Stomach (tissue), 9 donors: ENCODE results near the gene MSH5. TPM values are rescaled to one million over a fixed set of nuclear protein-coding genes. Genes with fewer than 3 reads are reported as not detected.
A peak's percentile ranks its signal among the peaks of the same experiment; 100 is the strongest.

Source experiments
- DNase-seq, 2 donors: peaks; one replicate each; pipeline versions ENCODE4 v3.0.0 to v3.0.0-alpha.2; 2013 to 2019
- H3K27ac ChIP-seq, 5 donors: fragments of 200-600 bp in 4 of 5; sonication (generic) in 4 of 5; one replicate each; pipeline ENCODE4 v1.5.1; 2013 to 2019; ENCODE audit warnings: mild to moderate bottlenecking in 1 of 5, moderate library complexity in 1 of 5
- H3K27me3 ChIP-seq, 3 donors: fragments of 200-600 bp; sonication (generic); one replicate each; pipeline ENCODE4 v1.5.1; 2017 to 2019; ENCODE audit warnings: mixed run types in 1 of 3
- H3K36me3 ChIP-seq, 4 donors: fragments of 200-600 bp; sonication (generic); 1 replicate in 3 of 4; 2 replicates in 1 of 4; pipeline ENCODE4 v1.5.1; 2016 to 2019
- H3K4me1 ChIP-seq, 4 donors: fragments of 200-600 bp; sonication (generic); one replicate each; pipeline ENCODE4 v1.5.1; 2016 to 2019
- H3K4me3 ChIP-seq, 4 donors: fragments of 200-600 bp; sonication (generic) in 3 of 4; one replicate each; pipeline ENCODE4 v1.5.1; 2016 to 2019; ENCODE audit warnings: mild to moderate bottlenecking in 1 of 4
- H3K9me3 ChIP-seq, 4 donors: fragments of 200-600 bp; sonication (generic); one replicate each; pipeline ENCODE4 v1.5.1; 2016 to 2019
- EP300 ChIP-seq: sonication (generic); formaldehyde crosslinking; IDR thresholded peaks from one replicate; pipeline ENCODE4 v1.6.1; 2017; ENCODE audit warnings: antibody characterized with exemption
- POLR2A ChIP-seq, 4 donors: fragments of 450-650 bp; IDR thresholded peaks; one replicate each; pipeline ENCODE4 v1.6.1; 2016; ENCODE audit warnings: antibody characterized with exemption in 4 of 4, control low read depth in 2 of 4, mild to moderate bottlenecking in 1 of 4, moderate library complexity in 1 of 4
- POLR2AphosphoS5 ChIP-seq, 3 donors: sonication (generic); formaldehyde crosslinking; IDR thresholded peaks; one replicate each; pipeline ENCODE4 v1.6.1; 2016; ENCODE audit warnings: antibody characterized with exemption in 3 of 3
- WGBS, 5 donors: extraction: QIAGEN DNeasy Blood & Tissue Kit in 3 of 5; methylation state at CpG; one replicate each; pipeline versions ENCODE4 v1.1.5 to v1.1.7; 2013 to 2018; 5-methylcytosine and 5-hydroxymethylcytosine counted together
- intact Hi-C: fragments of 100-400 bp; cut with DNase I; formaldehyde crosslinking; loops from one replicate; pipeline ENCODE4 v1.15.1; 2023; ENCODE audit warnings: low total_unique reads
- polyA plus RNA-seq, 3 donors: library from polyadenylated mRNA; stranded (reverse); fragments of 200-250 nt; gene quantifications; one replicate each; pipeline ENCODE4 v1.2.3, GENCODE V29; 2013
- total RNA-seq, 5 donors: library from RNA; depleted of rRNA; stranded (reverse); fragments of >200 nt; gene quantifications; one replicate each; pipeline versions ENCODE4 v1.1.0 to v1.2.3, GENCODE V29; 2014 to 2016
- TF ChIP-seq, protein P1 (sequence below), 7 experiments: fragments of 450-650 bp in 4 of 7; fragments of 200-600 bp in 3 of 7; sonication (generic) in 3 of 7; IDR thresholded peaks; one replicate each; pipeline ENCODE4 v1.5.1; 2016 to 2019; ENCODE audit warnings: antibody characterized with exemption in 7 of 7, control low read depth in 2 of 7, mild to moderate bottlenecking in 1 of 7
- donor health status: healthy with polysubstance abuse.
- donor health status: Bipolar disorder and iron deficiency.
- donor health status: healthy.

MSH5 gene
- total and polyA plus RNA-seq, 8 donors: 2.9 to 66.4 (median 10.9) TPM

DNA sequence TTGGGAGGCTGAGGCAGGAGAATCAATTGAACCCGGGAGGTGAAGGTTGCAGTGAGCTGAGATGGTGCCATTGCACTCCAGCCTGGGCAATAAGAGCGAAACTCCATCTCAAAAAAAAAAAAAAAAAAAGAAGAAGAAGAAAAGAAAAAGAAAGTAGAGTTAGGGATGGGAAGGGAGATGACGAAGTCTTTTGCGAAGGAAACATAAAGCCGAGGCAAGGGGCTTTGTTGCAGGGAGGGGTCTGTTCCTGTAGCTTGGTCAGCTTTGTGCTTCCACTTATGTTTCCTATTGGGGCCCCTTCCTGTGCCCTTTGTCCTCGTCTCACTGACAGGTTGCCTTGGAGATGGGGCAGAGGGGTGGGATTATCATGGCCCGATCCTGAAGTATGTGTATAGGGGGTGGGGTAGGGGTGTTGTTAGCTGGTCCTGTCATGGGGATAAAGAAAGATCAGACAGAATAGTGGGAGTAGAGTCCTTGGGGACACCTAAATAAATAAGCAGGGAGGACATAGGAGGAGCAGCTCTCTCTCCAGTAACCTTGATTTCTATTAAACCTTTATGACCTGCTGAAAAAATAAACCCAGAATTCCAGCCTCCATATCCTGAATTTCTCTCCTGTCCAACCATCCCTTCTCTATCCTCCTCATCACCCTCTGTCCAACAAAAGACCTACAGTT lies 2.4 kb upstream of the MSH5 start:
- intact Hi-C loops: no loop called here
- no peaks in the 10 kb centered on the region for H3K9me3 ChIP-seq
- H3K4me3 ChIP-seq: peak overlapping the region in 2 of 4 donors; percentile 78 to 85
- DNase-seq: peak in 1 of 2 donors; percentile 90
- peaks cover 15 to 21% (median 20%) of the 10 kb centered on the region in 4 donors for H3K36me3 ChIP-seq
- H3K4me1 ChIP-seq: peaks cover 55 to 73% (median 63%) of the 10 kb centered on the region in 4 donors
- TF ChIP-seq POLR2AphosphoS5 (IDR thresholded peaks at IDR 0.05) (no peak), EP300 (no peak), POLR2A (IDR thresholded peaks at IDR 0.05) (no peak)
- TF ChIP-seq, protein P1, sequence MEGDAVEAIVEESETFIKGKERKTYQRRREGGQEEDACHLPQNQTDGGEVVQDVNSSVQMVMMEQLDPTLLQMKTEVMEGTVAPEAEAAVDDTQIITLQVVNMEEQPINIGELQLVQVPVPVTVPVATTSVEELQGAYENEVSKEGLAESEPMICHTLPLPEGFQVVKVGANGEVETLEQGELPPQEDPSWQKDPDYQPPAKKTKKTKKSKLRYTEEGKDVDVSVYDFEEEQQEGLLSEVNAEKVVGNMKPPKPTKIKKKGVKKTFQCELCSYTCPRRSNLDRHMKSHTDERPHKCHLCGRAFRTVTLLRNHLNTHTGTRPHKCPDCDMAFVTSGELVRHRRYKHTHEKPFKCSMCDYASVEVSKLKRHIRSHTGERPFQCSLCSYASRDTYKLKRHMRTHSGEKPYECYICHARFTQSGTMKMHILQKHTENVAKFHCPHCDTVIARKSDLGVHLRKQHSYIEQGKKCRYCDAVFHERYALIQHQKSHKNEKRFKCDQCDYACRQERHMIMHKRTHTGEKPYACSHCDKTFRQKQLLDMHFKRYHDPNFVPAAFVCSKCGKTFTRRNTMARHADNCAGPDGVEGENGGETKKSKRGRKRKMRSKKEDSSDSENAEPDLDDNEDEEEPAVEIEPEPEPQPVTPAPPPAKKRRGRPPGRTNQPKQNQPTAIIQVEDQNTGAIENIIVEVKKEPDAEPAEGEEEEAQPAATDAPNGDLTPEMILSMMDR (IDR thresholded peaks at IDR 0.05): no peak
- no peaks in the 10 kb centered on the region for H3K27me3 ChIP-seq
- peak overlapping the region; percentile 94 to 97 (median 95) for H3K27ac ChIP-seq
- 30 to 49% (median 40%) methylated on average over 7 of the region's 7 CpGs for WGBS, 5 donors

- peak in 1 of 4 donors; percentile 7 for TF ChIP-seq POLR2A (IDR thresholded peaks at IDR 0.05)
- no peak for TF ChIP-seq EP300
- TF ChIP-seq POLR2AphosphoS5 (IDR thresholded peaks at IDR 0.05): peak in 2 of 3 donors; percentile 41 to 71
- TF ChIP-seq, protein P1 (IDR thresholded peaks at IDR 0.05): peak in 2 of 7 experiments; percentile 21 to 30
- Histone ChIP-seq H3K4me1 (peaks cover 52 to 65% (median 60%) of the 10 kb centered on the region in 4 donors), H3K36me3 (peaks cover 7 to 12% (median 11%) of the 10 kb centered on the region in 4 donors), H3K27ac (peak overlapping the region; percentile 94 to 97 (median 95)), H3K27me3 (no peaks in the 10 kb centered on the region), H3K9me3 (no peaks in the 10 kb centered on the region), H3K4me3 (peak overlapping the region in 1 of 4 donors; percentile 8)
- peak; percentile 89 to 94 for DNase-seq
- 5 to 13% (median 10%) methylated on average over 6 of the region's 6 CpGs for WGBS, 5 donors
- intact Hi-C loops: no loop called here
Measured at GRCh38 chr6:31737991-31738979, 1.5 kb upstream of the MSH5 start.

DNA sequence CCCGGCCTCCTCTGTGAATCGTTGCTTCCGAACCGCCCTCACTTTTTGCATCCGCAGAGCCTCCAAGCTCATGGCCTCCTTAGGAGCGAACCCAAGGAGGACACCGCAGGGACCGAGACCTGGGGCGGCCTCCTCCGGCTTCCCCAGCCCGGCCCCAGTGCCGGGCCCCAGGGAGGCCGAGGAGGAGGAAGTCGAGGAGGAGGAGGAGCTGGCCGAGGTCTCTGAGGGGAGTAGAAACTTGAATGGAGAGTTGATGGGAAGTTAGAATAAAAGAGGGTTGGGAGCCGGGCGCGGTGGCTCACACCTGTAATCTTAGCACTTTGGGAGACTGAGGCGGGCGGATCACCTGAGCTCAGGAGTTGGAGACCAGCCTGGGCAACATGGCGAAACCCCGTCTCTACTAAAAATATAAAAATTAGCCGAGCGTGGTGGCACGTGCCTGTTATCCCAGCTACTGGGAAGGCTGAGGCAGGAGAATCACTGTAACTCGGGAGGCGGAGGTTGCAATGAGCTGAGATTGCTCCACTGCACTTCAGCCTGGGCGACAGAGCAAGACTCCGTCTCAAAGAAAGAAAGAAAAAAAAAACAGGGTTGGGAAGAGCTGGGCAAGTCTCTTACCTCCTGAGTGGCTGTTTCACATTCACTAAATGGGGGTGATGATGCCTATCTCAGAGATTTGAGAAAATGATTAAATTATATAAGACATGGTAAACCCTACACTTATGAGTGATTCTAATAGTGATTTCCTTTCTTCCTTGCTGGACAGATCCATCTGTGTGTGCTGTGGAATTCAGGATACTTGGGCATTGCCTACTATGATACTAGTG lies 805 bp downstream of the MSH5 start:
- Histone ChIP-seq H3K4me1 (peaks cover 36 to 48% (median 42%) of the 10 kb centered on the region in 4 donors), H3K36me3 (no peaks in the 10 kb centered on the region), H3K9me3 (no peaks in the 10 kb centered on the region), H3K27me3 (no peaks in the 10 kb centered on the region), H3K4me3 (peak overlapping the region; percentile 52 to 82 (median 69)), H3K27ac (peak overlapping the region; percentile 57 to 97 (median 95))
- no peak for DNase-seq
- WGBS, 5 donors: 10 to 14% (median 13%) methylated on average over 29 of the region's 29 CpGs
- TF ChIP-seq, protein P1 (IDR thresholded peaks at IDR 0.05): no peak
- TF ChIP-seq POLR2A (IDR thresholded peaks at IDR 0.05) (no peak), EP300 (no peak), POLR2AphosphoS5 (IDR thresholded peaks at IDR 0.05) (no peak)
- intact Hi-C loops: no loop called here
